CD4-positive, alpha-beta T cell treated with Interleukin-2 at 100 ng/mL for 4 hours (primary cell): Measurements from ENCODE around the gene PPP1R7.

Experiments
- DNase-seq: peaks from one replicate; pipeline ENCODE4 v3.0.0-alpha.2; 2020; ENCODE audit warnings: low spot score

PPP1R7 gene

DNA sequence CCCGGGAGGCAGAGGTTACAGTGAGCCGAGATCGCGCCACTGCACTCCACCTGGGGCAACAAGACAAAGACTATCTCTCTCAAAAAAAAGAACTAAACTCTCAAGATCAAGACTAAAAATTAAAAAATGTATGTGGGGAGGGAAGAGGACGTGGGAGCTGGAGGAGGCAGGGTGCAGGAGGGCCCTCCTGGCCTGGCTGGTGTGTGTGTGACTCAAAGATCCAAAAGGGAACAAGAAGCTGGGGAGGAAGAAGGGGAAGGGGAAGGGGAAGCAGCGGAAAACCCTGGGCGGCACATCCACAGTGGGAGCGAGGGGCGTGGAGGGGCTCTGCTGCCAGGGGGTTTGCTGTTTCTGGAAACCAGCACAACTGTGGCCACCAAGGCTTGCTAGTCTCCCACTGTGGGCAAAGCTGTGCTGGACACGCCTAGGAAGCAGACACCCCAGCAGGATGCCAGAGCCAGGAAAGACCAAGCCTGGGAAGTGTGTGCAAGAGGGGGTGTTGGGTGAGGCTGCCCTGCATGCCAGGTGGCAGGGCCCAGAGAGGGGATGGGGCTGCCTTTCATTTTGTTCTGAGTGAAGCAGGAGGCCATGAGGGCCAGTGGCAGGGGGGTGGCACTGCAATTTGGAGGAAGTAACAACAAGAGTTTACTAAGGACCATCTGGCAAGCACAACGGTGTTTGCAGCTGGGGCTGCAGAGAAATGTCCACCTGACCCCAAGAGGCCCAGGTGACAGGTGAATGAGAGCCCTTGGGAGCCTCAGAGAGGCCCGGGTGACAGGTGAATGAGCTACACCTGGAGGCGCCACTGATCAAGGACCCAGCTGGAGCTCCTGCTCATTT, 82.7 kb downstream of the PPP1R7 start:
- no peak for DNase-seq
